GM12878 (cell line): ENCODE measurements around the gene ANKMY2. TPM values are rescaled to one million over a fixed set of nuclear protein-coding genes. Genes with fewer than 3 reads are reported as not detected.

Source experiments
- CHD4 ChIP-seq: fragments of 200-600 bp; sonication (generic); IDR thresholded peaks from 2 replicates; pipeline ENCODE4 v1.6.1; 2016; ENCODE audit warnings: mild to moderate bottlenecking
- FOS ChIP-seq: IDR thresholded peaks from 3 replicates; pipeline ENCODE4 v1.6.1; 2011; ENCODE audit warnings: borderline replicate concordance; ENCODE audit not compliant: insufficient read length; ENCODE audit errors: extremely low read depth
- JUNB ChIP-seq: IDR thresholded peaks from 2 replicates; pipeline ENCODE4 v1.6.1; 2016; ENCODE audit warnings: antibody characterized with exemption, mild to moderate bottlenecking
- MEF2B ChIP-seq: fragments of 450-650 bp; IDR thresholded peaks from 2 replicates; pipeline ENCODE4 v1.6.1; 2018; ENCODE audit warnings: mild to moderate bottlenecking, moderate library complexity; ENCODE audit not compliant: partially characterized antibody, poor library complexity, severe bottlenecking
- NR2C1 ChIP-seq: fragments of 450-650 bp; IDR thresholded peaks from 2 replicates; pipeline ENCODE4 v1.6.1; 2017; ENCODE audit warnings: antibody characterized with exemption, mild to moderate bottlenecking, moderate library complexity
- POU2F2 ChIP-seq: IDR thresholded peaks from 3 replicates; pipeline ENCODE4 v1.6.1; 2011; ENCODE audit warnings: low read depth, mild to moderate bottlenecking, low read length, borderline replicate concordance
- PRDM15 ChIP-seq: fragments of 450-650 bp; formaldehyde crosslinking; IDR thresholded peaks from 2 replicates; pipeline ENCODE4 v1.4.0; 2020; ENCODE audit warnings: mild to moderate bottlenecking, moderate library complexity
- RAD21 ChIP-seq: IDR thresholded peaks from 2 replicates; pipeline ENCODE4 v1.6.1; 2011; ENCODE audit warnings: mild to moderate bottlenecking, low read depth, low read length, moderate library complexity; ENCODE audit not compliant: insufficient read depth
- RFX5 ChIP-seq: IDR thresholded peaks from 2 replicates; pipeline ENCODE4 v1.6.1; 2011; ENCODE audit warnings: low read depth, low read length, improper control_type of control experiment
- TARDBP ChIP-seq: IDR thresholded peaks from 2 replicates; pipeline ENCODE4 v1.6.1; 2016; ENCODE audit warnings: borderline replicate concordance
- WRNIP1 ChIP-seq: IDR thresholded peaks from 2 replicates; pipeline ENCODE4 v1.6.1; 2011; ENCODE audit warnings: low read depth, low read length, improper control_type of control experiment, borderline replicate concordance
- ZBTB11 ChIP-seq: fragments of 450-650 bp; formaldehyde crosslinking; IDR thresholded peaks from 2 replicates; pipeline ENCODE4 v1.5.0; 2022; ENCODE audit warnings: mild to moderate bottlenecking, missing genetic modification characterization
- polyA plus RNA-seq, 11 experiments: library from polyadenylated mRNA; depleted of rRNA in 4 of 11; unstranded in 6 of 11; stranded (reverse) in 5 of 11; fragments of >200 nt; fragmentation: Nextera tagmentation in 4 of 11; fragmentation: Illumina TruSeq in 1 of 11; extraction: Ambion mirVana in 4 of 11; extraction: Trizol in 1 of 11; gene quantifications; 1 replicate in 1 of 11; 2 replicates in 10 of 11; pipeline versions ENCODE4 v1.2.1 to v1.2.3, GENCODE V29; 2011 to 2016; ENCODE audit warnings: inconsistent platforms in 2 of 11, missing spikeins in 2 of 11, low read depth in 1 of 11
- total RNA-seq, 4 experiments: library from RNA; depleted of rRNA in 3 of 4; stranded (reverse); fragments of >200 nt in 3 of 4; fragmentation: Illumina TruSeq in 1 of 4; extraction: Trizol in 1 of 4; gene quantifications; 2 replicates each; pipeline versions ENCODE4 v1.2.1 to v1.2.3, GENCODE V29; 2013 to 2021

The ANKMY2 gene
- total and polyA plus RNA-seq, 10 of the 15 experiments (the other 5 are each of a cell fraction or from before 2014, with no cell fraction given), result 0.10 to 0.48 (median 0.29) TPM

GRCh38 chr7:16670731-16671344 lies 25.3 kb upstream of the ANKMY2 start (continued):
- TF ChIP-seq PRDM15 (CRISPR knock-in tag) (no peak), TARDBP (no peak), RFX5 (no peak), ZBTB11 (CRISPR knock-in tag) (no peak), JUNB (no peak), MEF2B (no peak), POU2F2 (no peak), NR2C1 (no peak), FOS (no peak), RAD21 (no peak), WRNIP1 (no peak), CHD4 (no peak)
- TF ChIP-seq, all 136 proteins: peak for 0
